ENCODE measurements around the gene ZNF462. TPM values are rescaled to one million over a fixed set of nuclear protein-coding genes. Genes with fewer than 3 reads are reported as not detected.
"Not testable (repeated sequence)": the region's sequence is repeated elsewhere in the genome, so short reads cannot be mapped to it uniquely, and the experiment has no call there.

The ZNF462 gene
- 0.05 and 0.18 TPM in 2 replicates for total RNA-seq

- intact Hi-C loops (cut with micrococcal nuclease) = no loop called here
Observed at GRCh38 chr9:106862821-106863720, at the start of gene ZNF462. TSS of gene ZNF462 (plus strand) at chr9:106863166. CDS start at chr9:106923384, 60,218 bp downstream.

GRCh38 chr9:106816524-106816923 is 46.4 kb upstream of the ZNF462 start:
- intact Hi-C loops (cut with micrococcal nuclease) = no loop called here

GRCh38 chr9:106818034-106818433 is 44.9 kb upstream of the ZNF462 start:
- intact Hi-C loops (cut with micrococcal nuclease) = no loop called here

- intact Hi-C loops (cut with micrococcal nuclease) = no loop called here
Observed at GRCh38 chr9:106820866-106821265, 42.1 kb upstream of the ZNF462 start.

- intact Hi-C loops (cut with micrococcal nuclease) = no loop called here
Observed at GRCh38 chr9:106828070-106828469, 34.9 kb upstream of the ZNF462 start.

GRCh38 chr9:106828965-106829364 is 34.0 kb upstream of the ZNF462 start:
- intact Hi-C loops (cut with micrococcal nuclease) = no loop called here

- intact Hi-C loops (cut with micrococcal nuclease) = no loop called here
Observed at GRCh38 chr9:106829666-106830408, 33.1 kb upstream of the ZNF462 start.

- intact Hi-C loops (cut with micrococcal nuclease) = no loop called here
Observed at GRCh38 chr9:106830527-106831150, 32.3 kb upstream of the ZNF462 start.

GRCh38 chr9:106834888-106835287 is 28.1 kb upstream of the ZNF462 start:
- intact Hi-C loops (cut with micrococcal nuclease) = no loop called here

- intact Hi-C loops (cut with micrococcal nuclease) = no loop called here
Observed at GRCh38 chr9:106835840-106836239, 27.1 kb upstream of the ZNF462 start.

- intact Hi-C loops (cut with micrococcal nuclease) = no loop called here
Observed at GRCh38 chr9:106843371-106843770, 19.6 kb upstream of the ZNF462 start.

GRCh38 chr9:106846307-106846706 is 16.7 kb upstream of the ZNF462 start:
- intact Hi-C loops (cut with micrococcal nuclease) = no loop called here

- intact Hi-C loops (cut with micrococcal nuclease) = no loop called here
Observed at GRCh38 chr9:106846857-106847256, 16.1 kb upstream of the ZNF462 start.

GRCh38 chr9:106851640-106852039 is 11.3 kb upstream of the ZNF462 start:
- intact Hi-C loops (cut with micrococcal nuclease) = not testable (repeated sequence)

- intact Hi-C loops (cut with micrococcal nuclease) = no loop called here
Observed at GRCh38 chr9:106857811-106858470, 5.0 kb upstream of the ZNF462 start.

- intact Hi-C loops (cut with micrococcal nuclease) = no loop called here
Observed at GRCh38 chr9:106859957-106860720, 2.8 kb upstream of the ZNF462 start.

GRCh38 chr9:106860721-106861639 is 2.0 kb upstream of the ZNF462 start:
- intact Hi-C loops (cut with micrococcal nuclease) = no loop called here

GRCh38 chr9:106861640-106862109 is 1.3 kb upstream of the ZNF462 start:
- intact Hi-C loops (cut with micrococcal nuclease) = no loop called here

- intact Hi-C loops (cut with micrococcal nuclease) = no loop called here
Observed at GRCh38 chr9:106862110-106862820, 701 bp upstream of the ZNF462 start.
